Measurements from ENCODE around the gene FLII. TPM values are rescaled to one million over a fixed set of nuclear protein-coding genes. Genes with fewer than 3 reads are reported as not detected.

The FLII gene
- total RNA-seq, 1 experiment from 2014 or later, result 264 TPM

DNA sequence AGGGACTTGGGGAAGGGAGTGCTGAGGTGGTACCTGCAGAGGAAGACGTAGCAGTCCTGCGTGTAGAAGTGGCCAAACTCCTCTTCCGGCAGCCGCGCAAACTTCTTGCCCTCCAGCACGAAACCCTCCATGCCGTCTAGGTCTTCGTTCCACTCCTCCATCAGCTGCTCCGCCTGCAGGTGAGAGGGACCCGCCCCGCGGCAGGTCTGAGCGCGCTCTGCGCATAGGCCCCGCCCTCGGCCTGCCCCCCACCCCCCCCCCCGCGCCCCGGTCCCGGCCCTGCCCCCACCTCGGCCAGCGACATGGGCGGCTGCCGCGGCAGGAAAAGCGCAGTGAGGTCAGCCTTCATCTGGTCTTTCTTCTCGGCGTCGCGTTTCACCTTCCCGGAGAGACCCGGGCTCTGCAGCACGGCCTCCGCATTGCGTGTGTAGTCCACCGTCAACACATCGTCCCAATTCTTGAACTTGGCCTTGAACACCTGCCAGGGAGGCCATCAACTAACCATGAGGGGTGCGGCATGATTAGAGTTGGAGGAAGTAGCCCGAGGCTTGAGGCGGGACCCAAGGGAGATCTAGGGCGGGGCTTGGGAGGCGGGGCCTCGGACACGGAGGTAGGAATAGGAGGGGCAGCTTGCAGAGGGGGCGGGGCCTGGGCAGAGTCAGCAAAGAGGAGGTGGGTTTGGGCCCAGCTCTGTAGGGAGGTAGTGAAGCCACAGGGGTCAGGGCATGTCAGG, 11.5 kb downstream of the FLII start:
- Histone ChIP-seq H3K9me2 (ENCODE audit: insufficient read depth) (no peaks in the 10 kb centered on the region), H3K4me1 (ENCODE audit: control insufficient read depth in 1 of 2, insufficient read depth in 2 of 2, low read length in 2 of 2) (peaks cover 0 to 12% of the 10 kb centered on the region in 2 experiments; a peak in 2 of 4 replicates), H3K27ac (ENCODE audit: low read depth, low read length) (peak overlapping the region; percentile 39; the same call in 1 of the 2 replicates), H3K9ac (ENCODE audit: low read length) (no peak overlapping the region), H3K9me3 (ENCODE audit: control insufficient read depth in 1 of 2, insufficient read depth in 1 of 2, low read depth in 1 of 2, low read length in 2 of 2) (no peaks in the 10 kb centered on the region), H3K4me2 (ENCODE audit: low read length) (no peak overlapping the region; the same call in 1 of the 2 replicates), H3K4me3 (replicated peaks in 1 of 2; ENCODE audit: low read depth in 1 of 2, low read length in 2 of 2) (no peak overlapping the region), H3K79me2 (ENCODE audit: insufficient read depth, low read length) (no peaks in the 10 kb centered on the region), H3K36me3 (ENCODE audit: control insufficient read depth in 1 of 2, insufficient read depth in 2 of 2, low read length in 2 of 2) (peaks cover 20 to 47% of the 10 kb centered on the region in 2 experiments), H4K20me1 (ENCODE audit: insufficient read depth) (peaks cover 6% of the 10 kb centered on the region; the same call in 1 of the 2 replicates), H2AFZ (ENCODE audit: low read depth, low read length, poor library complexity, severe bottlenecking) (no peak overlapping the region), H3K27me3 (ENCODE audit: insufficient read depth, low read length) (no peaks in the 10 kb centered on the region)
- intact Hi-C loops (cut with micrococcal nuclease), result no loop called here
- RAD21 ChIA-PET (ENCODE audit: low non-redundant PET in 1 of 2, low total read pairs in 2 of 2, uncharacterized antibody in 2 of 2, unreplicated experiment in 2 of 2), result no interaction called here
- no TSS peak for BruUV-seq (replicated peaks)
- TF ChIP-seq SRF (IDR thresholded peaks at IDR 0.05; ENCODE audit: low read depth), result no peak
- TF ChIP-seq TCF7L2 (IDR thresholded peaks at IDR 0.05; ENCODE audit: borderline replicate concordance, extremely low read depth, insufficient read depth, insufficient read length), result peak; percentile 78
- no peak for TF ChIP-seq EZH2phosphoT487 (IDR thresholded peaks at IDR 0.05; ENCODE audit: borderline replicate concordance)
- POLR2A ChIA-PET, result no interaction called here
- CTCF ChIA-PET, result interaction anchor here (1.1 kb wide), 1 partner anchor 75 kb away, joined by 5 read pairs; no protein-coding TSS in a partner anchor
- DNase-seq (ENCODE audit: low read depth, low spot score) (no peak), ATAC-seq (peak; percentile 75)

DNA sequence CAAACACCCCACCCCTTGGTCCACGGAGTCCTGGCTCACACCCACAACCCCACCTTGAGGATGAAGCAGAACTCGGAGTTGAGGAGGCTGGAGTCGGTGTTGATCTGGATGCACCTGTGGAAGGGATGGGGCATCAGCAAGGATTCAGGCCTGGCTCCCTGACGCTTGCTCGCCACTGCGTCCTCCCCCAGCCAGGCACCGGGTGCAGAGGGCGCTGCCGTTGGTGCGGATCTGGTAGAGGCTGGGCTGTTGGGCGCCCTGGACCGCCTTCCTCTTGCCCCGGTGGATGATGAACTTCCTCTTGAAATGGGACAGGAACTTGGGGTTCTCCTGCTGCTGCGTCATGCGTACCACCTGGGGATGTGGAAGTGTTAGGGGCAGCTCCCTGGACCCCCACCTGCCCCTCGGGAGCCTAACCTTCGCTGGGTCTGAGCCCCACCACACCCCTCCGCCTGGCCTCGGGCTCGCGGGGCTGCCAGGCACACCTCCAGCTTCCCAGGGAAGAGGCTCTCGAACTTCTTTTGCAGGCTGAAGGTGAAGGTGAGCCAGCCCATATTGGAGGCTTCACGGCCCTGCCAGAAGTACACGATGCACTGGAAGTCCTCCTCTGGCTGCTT, 12.3 kb downstream of the FLII start:
- RAD21 ChIA-PET (ENCODE audit: low non-redundant PET in 1 of 2, low total read pairs in 2 of 2, uncharacterized antibody in 2 of 2, unreplicated experiment in 2 of 2), result no interaction called here
- intact Hi-C loops (cut with micrococcal nuclease), result no loop called here
- Histone ChIP-seq H3K4me2 (ENCODE audit: low read length) (no peak overlapping the region), H3K4me3 (replicated peaks in 1 of 2; ENCODE audit: low read depth in 1 of 2, low read length in 2 of 2) (no peak overlapping the region), H3K4me1 (ENCODE audit: control insufficient read depth in 1 of 2, insufficient read depth in 2 of 2, low read length in 2 of 2) (peaks cover 0 to 12% of the 10 kb centered on the region in 2 experiments; a peak in 2 of 4 replicates), H2AFZ (ENCODE audit: low read depth, low read length, poor library complexity, severe bottlenecking) (no peak overlapping the region), H3K9me3 (ENCODE audit: control insufficient read depth in 1 of 2, insufficient read depth in 1 of 2, low read depth in 1 of 2, low read length in 2 of 2) (no peaks in the 10 kb centered on the region), H3K9me2 (ENCODE audit: insufficient read depth) (no peaks in the 10 kb centered on the region), H4K20me1 (ENCODE audit: insufficient read depth) (peaks cover 6% of the 10 kb centered on the region; the same call in 1 of the 2 replicates), H3K79me2 (ENCODE audit: insufficient read depth, low read length) (no peaks in the 10 kb centered on the region), H3K27ac (ENCODE audit: low read depth, low read length) (peak overlapping the region; percentile 18; the same call in 1 of the 2 replicates), H3K36me3 (ENCODE audit: control insufficient read depth in 1 of 2, insufficient read depth in 2 of 2, low read length in 2 of 2) (peaks cover 17 to 42% of the 10 kb centered on the region in 2 experiments), H3K9ac (ENCODE audit: low read length) (no peak overlapping the region), H3K27me3 (ENCODE audit: insufficient read depth, low read length) (no peaks in the 10 kb centered on the region)
- CTCF ChIA-PET, result no interaction called here
- ATAC-seq (no peak), DNase-seq (ENCODE audit: low read depth, low spot score) (no peak)
- POLR2A ChIA-PET, result no interaction called here
- BruUV-seq (replicated peaks), result no TSS peak
- TF ChIP-seq EZH2 (IDR thresholded peaks at IDR 0.05) (no peak), RAD21 (IDR thresholded peaks at IDR 0.05; ENCODE audit: low read depth) (no peak), CEBPB (IDR thresholded peaks at IDR 0.05; ENCODE audit: low read depth) (no peak)

Data from HCT116 (cell line).